B cell (primary cell): ENCODE data around the gene GGT5. TPM values are rescaled to one million over a fixed set of nuclear protein-coding genes. Genes with fewer than 3 reads are reported as not detected.

Experiments
- ATAC-seq: fragments of 200-7000 bp; cut with Tn5 transposase; one replicate; pipeline ENCODE4 v1.10.0; 2021; ENCODE audit warnings: low read depth, mild to moderate bottlenecking, moderate number of reproducible peaks, moderate library complexity
- CTCF ChIA-PET: fragments of 350-600 bp; sonication (Branson Sonifier 250); formaldehyde crosslinking; loops from one replicate; lab custom pipeline; 2021; ENCODE audit warnings: antibody characterized with exemption, inconsistent platforms; lab: Charles Lee
- POLR2A ChIA-PET: fragments of 350-600 bp; sonication (Branson Sonifier 250); formaldehyde crosslinking; loops from one replicate; lab custom pipeline; 2021; ENCODE audit warnings: antibody characterized with exemption; lab: Charles Lee
- DNase-seq: peaks from one replicate; pipeline ENCODE4 v3.0.0; 2013
- H2AFZ ChIP-seq: 2 replicates; pipeline ENCODE4 v1.6.1; 2012; ENCODE audit warnings: mild to moderate bottlenecking, low read depth, low read length; ENCODE audit not compliant: insufficient read depth, poor library complexity, severe bottlenecking
- H3K27ac ChIP-seq, 2 donors: 1 replicate in 1 of 2; 2 replicates in 1 of 2; pipeline ENCODE4 v1.5.1; 2012 to 2013; ENCODE audit warnings: low read length in 2 of 2, mild to moderate bottlenecking in 2 of 2, moderate library complexity in 1 of 2
- H3K27me3 ChIP-seq, 4 experiments: fragments of 200-600 bp in 1 of 4; sonication (generic) in 1 of 4; replicated peaks in 1 of 4; 1 replicate in 2 of 4; 2 replicates in 2 of 4; pipeline versions ENCODE4 v1.6.1 to v1.7.0; 2013 to 2016; ENCODE audit warnings: low read length in 3 of 4, mild to moderate bottlenecking in 2 of 4, mixed read lengths in 1 of 4, moderate library complexity in 1 of 4; ENCODE audit not compliant: insufficient read depth in 4 of 4, control insufficient read depth in 3 of 4; ENCODE audit errors: control extremely low read depth in 1 of 4
- H3K36me3 ChIP-seq, 2 experiments: replicated peaks in 1 of 2; 1 replicate in 1 of 2; 2 replicates in 1 of 2; pipeline versions ENCODE4 v1.6.1 to v1.7.1; 2013; ENCODE audit warnings: low read length in 1 of 2; ENCODE audit not compliant: insufficient read depth in 2 of 2, control insufficient read depth in 1 of 2; ENCODE audit errors: control extremely low read depth in 1 of 2, extremely low read depth in 1 of 2
- H3K4me1 ChIP-seq, 2 donors: fragments of 200-600 bp in 1 of 2; sonication (generic) in 1 of 2; 1 replicate in 1 of 2; 2 replicates in 1 of 2; pipeline versions ENCODE4 v1.5.1 to v1.6.1; 2013 to 2017; ENCODE audit warnings: low read length in 2 of 2; ENCODE audit not compliant: control insufficient read depth in 2 of 2, insufficient read depth in 2 of 2
- H3K4me2 ChIP-seq: replicated peaks from 2 replicates; pipeline ENCODE3; 2012; ENCODE audit warnings: mild to moderate bottlenecking, low read depth, low read length; ENCODE audit not compliant: poor library complexity, severe bottlenecking
- H3K4me3 ChIP-seq, 5 experiments: fragments of 200-600 bp in 1 of 5; sonication (generic) in 1 of 5; 1 replicate in 3 of 5; 2 replicates in 2 of 5; pipeline versions ENCODE4 v1.5.1 to v1.7.0; 2011 to 2016; ENCODE audit warnings: low read length in 4 of 5, mild to moderate bottlenecking in 4 of 5, low read depth in 2 of 5, control low read depth in 1 of 5, moderate library complexity in 1 of 5; ENCODE audit not compliant: insufficient read depth in 1 of 5; ENCODE audit errors: control extremely low read depth in 1 of 5, extremely low read depth in 1 of 5
- H3K79me2 ChIP-seq: fragments of 200-600 bp; sonication (generic); one replicate; pipeline ENCODE4 v1.6.0; 2016; ENCODE audit warnings: low read length; ENCODE audit not compliant: control insufficient read depth, insufficient read depth
- H3K9ac ChIP-seq: fragments of 200-600 bp; sonication (generic); 2 replicates; pipeline ENCODE4 v1.6.1; 2017; ENCODE audit warnings: mild to moderate bottlenecking, low read length, moderate library complexity
- H3K9me3 ChIP-seq, 3 donors: one replicate each; pipeline versions ENCODE4 v1.6.1 to v1.7.1; 2013; ENCODE audit warnings: low read length in 2 of 3; ENCODE audit not compliant: control insufficient read depth in 2 of 3, insufficient read depth in 1 of 3; ENCODE audit errors: control extremely low read depth in 1 of 3
- H4K20me1 ChIP-seq: 2 replicates; pipeline ENCODE4 v1.6.0; 2012; ENCODE audit warnings: mild to moderate bottlenecking, low read length; ENCODE audit not compliant: insufficient read depth, control insufficient read depth, poor library complexity, severe bottlenecking
- H3K27ac Mint-ChIP-seq: one replicate; pipeline ENCODE4 v1.8.0; 2021; ENCODE audit warnings: mixed read lengths
- H3K27me3 Mint-ChIP-seq: one replicate; pipeline ENCODE4 v1.8.0; 2021; ENCODE audit warnings: mixed read lengths
- H3K4me1 Mint-ChIP-seq: one replicate; pipeline ENCODE4 v1.8.0; 2021; ENCODE audit warnings: mixed read lengths
- H3K4me3 Mint-ChIP-seq: one replicate; pipeline ENCODE4 v1.8.0; 2021; ENCODE audit warnings: mixed read lengths
- H3K9me3 Mint-ChIP-seq: one replicate; pipeline ENCODE4 v1.8.0; 2022; ENCODE audit warnings: mixed read lengths; ENCODE audit not compliant: insufficient read depth
- EZH2 ChIP-seq: IDR thresholded peaks from 2 replicates; pipeline ENCODE4 v1.6.1; 2012; ENCODE audit warnings: borderline replicate concordance, low read depth, mild to moderate bottlenecking, moderate library complexity, low read length; ENCODE audit not compliant: insufficient read depth, poor library complexity, severe bottlenecking
- WGBS: methylation state at CpG from one replicate; pipeline ENCODE4 v1.1.5; 2013; ENCODE audit warnings: missing lambda C conversion rate; ENCODE audit not compliant: insufficient coverage; 5-methylcytosine and 5-hydroxymethylcytosine counted together
- intact Hi-C: fragments of 100-400 bp; cut with micrococcal nuclease; formaldehyde crosslinking; loops from one replicate; pipeline ENCODE4 v1.10.0; 2022
- polyA plus RNA-seq: library from polyadenylated mRNA; depleted of rRNA; stranded (reverse); fragments of >200 nt; gene quantifications from 2 replicates; pipeline ENCODE4 v1.2.3, GENCODE V29; 2012
- total RNA-seq, 2 donors: library from RNA; stranded (reverse); fragments of 120-200 nt in 1 of 2; gene quantifications; 1 replicate in 1 of 2; 2 replicates in 1 of 2; pipeline versions ENCODE4 v1.2.3 to v1.2.4, GENCODE V29; 2013 to 2022
- TF ChIP-seq, protein P1 (sequence below): fragments of 200-600 bp; IDR thresholded peaks from one replicate; pipeline ENCODE4 v1.8.0; 2022; ENCODE audit warnings: antibody characterized with exemption, mild to moderate bottlenecking

GGT5 gene
- total and polyA plus RNA-seq, 2 donors (not counting 1 experiment from before 2014, with no cell fraction given): not detected

DNA sequence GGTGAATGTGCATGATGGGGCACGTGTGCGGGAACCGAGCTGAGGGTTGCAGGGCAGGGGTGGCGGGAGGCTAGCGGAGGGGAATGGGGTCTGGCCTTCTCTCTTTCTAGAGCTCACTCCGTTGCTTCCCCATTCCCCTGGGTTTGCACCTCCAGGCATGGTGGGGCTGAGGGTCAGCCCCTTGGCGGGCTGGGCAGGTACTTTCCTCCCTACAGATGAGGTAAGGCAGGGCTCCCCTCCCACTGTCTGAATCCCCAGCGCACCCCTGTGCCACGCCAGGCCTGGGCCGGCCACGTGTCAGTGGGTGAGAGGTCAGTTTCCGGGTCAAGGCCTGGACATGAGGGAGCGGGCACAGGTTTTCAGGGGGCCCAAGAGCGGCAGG is 54.7 kb downstream of the GGT5 start:
- TF ChIP-seq, protein P1, sequence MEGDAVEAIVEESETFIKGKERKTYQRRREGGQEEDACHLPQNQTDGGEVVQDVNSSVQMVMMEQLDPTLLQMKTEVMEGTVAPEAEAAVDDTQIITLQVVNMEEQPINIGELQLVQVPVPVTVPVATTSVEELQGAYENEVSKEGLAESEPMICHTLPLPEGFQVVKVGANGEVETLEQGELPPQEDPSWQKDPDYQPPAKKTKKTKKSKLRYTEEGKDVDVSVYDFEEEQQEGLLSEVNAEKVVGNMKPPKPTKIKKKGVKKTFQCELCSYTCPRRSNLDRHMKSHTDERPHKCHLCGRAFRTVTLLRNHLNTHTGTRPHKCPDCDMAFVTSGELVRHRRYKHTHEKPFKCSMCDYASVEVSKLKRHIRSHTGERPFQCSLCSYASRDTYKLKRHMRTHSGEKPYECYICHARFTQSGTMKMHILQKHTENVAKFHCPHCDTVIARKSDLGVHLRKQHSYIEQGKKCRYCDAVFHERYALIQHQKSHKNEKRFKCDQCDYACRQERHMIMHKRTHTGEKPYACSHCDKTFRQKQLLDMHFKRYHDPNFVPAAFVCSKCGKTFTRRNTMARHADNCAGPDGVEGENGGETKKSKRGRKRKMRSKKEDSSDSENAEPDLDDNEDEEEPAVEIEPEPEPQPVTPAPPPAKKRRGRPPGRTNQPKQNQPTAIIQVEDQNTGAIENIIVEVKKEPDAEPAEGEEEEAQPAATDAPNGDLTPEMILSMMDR: no peak
- Histone ChIP-seq H2AFZ (no peak overlapping the region), H3K4me3 (no peak overlapping the region), H3K9ac (no peak overlapping the region), H4K20me1 (no peaks in the 10 kb centered on the region), H3K4me1 (peaks cover 0 to 9% of the 10 kb centered on the region in 2 donors), H3K36me3 (no peaks in the 10 kb centered on the region), H3K4me2 (no peak overlapping the region), H3K27ac (no peak overlapping the region), H3K27me3 (no peaks in the 10 kb centered on the region), H3K9me3 (no peaks in the 10 kb centered on the region), H3K79me2 (no peaks in the 10 kb centered on the region)
- ATAC-seq (no peak), DNase-seq (no peak)
- Mint-ChIP-seq H3K27ac (no peak overlapping the region), H3K9me3 (no peaks in the 10 kb centered on the region), H3K4me3 (no peak overlapping the region), H3K4me1 (no peaks in the 10 kb centered on the region), H3K27me3 (no peaks in the 10 kb centered on the region)
- ChIA-PET POLR2A (no interaction called here), CTCF (interaction anchor here (1.2 to 2.3 kb wide), 2 partner anchors 41 to 57 kb away, joined by 4 to 7 read pairs; no protein-coding TSS in a partner anchor)
- 90% methylated on average over 13 of the region's 14 CpGs for WGBS
- intact Hi-C loops: no loop called here

DNA sequence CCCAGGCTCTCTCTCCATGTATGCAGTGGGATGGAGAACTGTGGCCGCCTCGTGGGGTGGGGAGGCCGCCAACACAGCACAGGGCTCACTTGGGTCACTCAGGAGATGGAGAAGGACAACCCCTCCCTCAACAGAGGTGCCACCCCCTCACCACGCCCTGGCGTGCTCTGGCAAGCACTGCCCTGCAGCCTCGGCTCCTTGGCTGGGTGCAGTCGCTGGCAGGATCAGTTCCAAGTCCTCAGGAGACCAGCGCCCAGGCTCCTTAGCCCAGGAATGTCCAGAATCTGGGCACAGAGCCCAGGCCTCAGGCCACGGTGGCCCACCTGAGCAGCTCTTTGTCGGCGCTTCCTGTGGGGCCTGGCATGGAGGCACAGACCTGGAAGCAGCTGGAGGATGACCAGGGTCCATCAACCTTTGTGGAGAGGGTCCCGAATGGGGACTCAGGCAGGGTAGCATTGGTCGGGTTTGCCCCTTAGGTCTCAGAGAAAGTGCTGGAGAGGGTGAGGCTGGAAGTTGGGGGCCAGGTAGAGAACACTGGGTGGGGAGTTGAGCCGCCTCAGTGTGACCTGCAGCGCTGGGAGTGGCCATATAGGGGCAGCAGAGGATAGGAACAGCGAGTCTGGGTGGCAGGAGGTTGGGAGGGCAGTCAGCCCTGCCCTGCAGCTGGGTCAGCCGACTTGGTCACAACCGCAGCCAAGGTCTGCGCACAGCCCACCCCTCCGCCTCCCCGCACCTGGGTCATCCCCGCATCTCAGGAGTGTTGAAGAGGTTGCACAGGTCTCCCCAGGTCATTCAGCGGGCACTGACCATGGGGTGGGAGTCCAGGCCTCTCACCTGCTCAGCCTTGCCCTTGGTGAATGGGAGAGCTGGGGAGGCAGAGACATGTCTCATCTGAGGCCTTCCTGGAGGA is 55.4 kb downstream of the GGT5 start:
- Mint-ChIP-seq H3K4me3 (no peak overlapping the region), H3K27ac (no peak overlapping the region), H3K4me1 (no peaks in the 10 kb centered on the region), H3K9me3 (no peaks in the 10 kb centered on the region), H3K27me3 (no peaks in the 10 kb centered on the region)
- Histone ChIP-seq H3K79me2 (no peaks in the 10 kb centered on the region), H3K9me3 (no peaks in the 10 kb centered on the region), H3K4me3 (no peak overlapping the region), H3K4me2 (no peak overlapping the region), H3K36me3 (no peaks in the 10 kb centered on the region), H3K4me1 (peaks cover 0 to 9% of the 10 kb centered on the region in 2 donors), H3K9ac (no peak overlapping the region), H4K20me1 (no peaks in the 10 kb centered on the region), H2AFZ (no peak overlapping the region), H3K27ac (no peak overlapping the region), H3K27me3 (no peaks in the 10 kb centered on the region)
- WGBS: 55% methylated on average over 19 of the region's 23 CpGs
- CTCF ChIA-PET: interaction anchor here (0.5 to 2.3 kb wide), 3 partner anchors 42 to 177 kb away, joined by 3 to 7 read pairs (median 4); no protein-coding TSS in a partner anchor
- intact Hi-C loops: loop anchor here (10.0 kb wide), 1 partner anchor 55 kb away; the partner anchor contains the start of gene GGT5
- peak; percentile 55 for DNase-seq
- no peak for TF ChIP-seq EZH2
- TF ChIP-seq, protein P1: peak; percentile 50
- POLR2A ChIA-PET: no interaction called here
- peak; percentile 70 for ATAC-seq
